BJ (cell line): ENCODE measurements around the gene MAPK7. TPM values are rescaled to one million over a fixed set of nuclear protein-coding genes. Genes with fewer than 3 reads are reported as not detected.

ENCODE experiments used
- CTCF ChIA-PET: fragments of 350-600 bp; formaldehyde crosslinking; extraction: SDS; loops from one replicate; lab custom pipeline; 2021; ENCODE audit warnings: antibody characterized with exemption, inconsistent platforms; lab: Yijun Ruan, JAX
- POLR2A ChIA-PET: fragments of 300-600 bp; sonication (Branson Sonifier 250); formaldehyde crosslinking; extraction: SDS; loops from one replicate; lab custom pipeline; 2021; ENCODE audit warnings: antibody characterized with exemption; lab: Charles Lee
- DNase-seq: peaks from one replicate; pipeline ENCODE4 v3.0.0-alpha.2; 2011; ENCODE audit warnings: low read depth
- H3K27me3 ChIP-seq: 2 replicates; pipeline ENCODE4 v1.6.0; 2011; ENCODE audit warnings: low read length; ENCODE audit not compliant: control insufficient read depth, insufficient read depth
- H3K36me3 ChIP-seq: 2 replicates; pipeline ENCODE4 v1.5.1; 2011; ENCODE audit warnings: low read length; ENCODE audit not compliant: control insufficient read depth, insufficient read depth
- H3K4me3 ChIP-seq: 2 replicates; pipeline ENCODE4 v1.5.1; 2011; ENCODE audit warnings: low read depth, mild to moderate bottlenecking, control low read depth, low read length
- polyA plus RNA-seq: library from polyadenylated mRNA; depleted of rRNA; stranded (reverse); fragments of >200 nt; gene quantifications from 2 replicates; pipeline ENCODE4 v1.2.3, GENCODE V29; 2011
- TF ChIP-seq, protein P1 (sequence below): IDR thresholded peaks from 2 replicates; pipeline ENCODE4 v1.5.1; 2011; ENCODE audit warnings: low read depth, mild to moderate bottlenecking, control low read depth, inconsistent platforms, low read length, moderate library complexity; ENCODE audit not compliant: insufficient read depth

Gene MAPK7
- polyA plus RNA-seq, 1 experiment, result 10.7 TPM

DNA sequence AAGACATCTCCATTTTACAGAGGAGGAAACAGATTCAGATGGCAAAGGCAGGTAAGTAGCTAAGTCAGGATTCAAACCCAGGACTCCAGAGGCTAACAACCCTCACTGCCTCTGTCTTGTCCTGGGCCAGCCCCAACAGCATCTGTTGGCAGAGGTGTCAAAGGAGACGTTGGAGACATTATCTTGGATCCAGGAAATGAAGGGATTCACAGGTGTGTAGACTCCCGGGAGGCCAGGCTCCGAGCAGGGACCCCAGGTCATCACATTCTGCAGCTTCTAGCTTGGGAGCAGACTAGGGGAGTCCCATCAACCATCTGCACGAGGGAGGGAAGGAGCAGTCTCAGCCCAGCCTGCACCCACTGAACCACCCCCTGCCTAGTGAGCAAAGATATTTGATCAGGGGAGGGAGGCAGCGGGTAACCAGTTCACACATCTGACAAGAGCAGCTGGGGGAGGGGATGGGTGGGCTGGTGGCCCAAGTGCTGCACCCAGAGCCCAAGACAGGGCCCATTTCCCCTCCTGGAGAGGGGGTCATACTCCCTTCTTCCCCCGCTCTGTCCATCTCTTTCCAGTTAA is 14.8 kb upstream of the MAPK7 start:
- H3K36me3 ChIP-seq, result peaks cover 1% of the 10 kb centered on the region; the same call in 1 of the 2 replicates
- no peaks in the 10 kb centered on the region for H3K27me3 ChIP-seq
- no peak for DNase-seq
- no peak overlapping the region for H3K4me3 ChIP-seq
- POLR2A ChIA-PET, result no interaction called here
- TF ChIP-seq, protein P1, sequence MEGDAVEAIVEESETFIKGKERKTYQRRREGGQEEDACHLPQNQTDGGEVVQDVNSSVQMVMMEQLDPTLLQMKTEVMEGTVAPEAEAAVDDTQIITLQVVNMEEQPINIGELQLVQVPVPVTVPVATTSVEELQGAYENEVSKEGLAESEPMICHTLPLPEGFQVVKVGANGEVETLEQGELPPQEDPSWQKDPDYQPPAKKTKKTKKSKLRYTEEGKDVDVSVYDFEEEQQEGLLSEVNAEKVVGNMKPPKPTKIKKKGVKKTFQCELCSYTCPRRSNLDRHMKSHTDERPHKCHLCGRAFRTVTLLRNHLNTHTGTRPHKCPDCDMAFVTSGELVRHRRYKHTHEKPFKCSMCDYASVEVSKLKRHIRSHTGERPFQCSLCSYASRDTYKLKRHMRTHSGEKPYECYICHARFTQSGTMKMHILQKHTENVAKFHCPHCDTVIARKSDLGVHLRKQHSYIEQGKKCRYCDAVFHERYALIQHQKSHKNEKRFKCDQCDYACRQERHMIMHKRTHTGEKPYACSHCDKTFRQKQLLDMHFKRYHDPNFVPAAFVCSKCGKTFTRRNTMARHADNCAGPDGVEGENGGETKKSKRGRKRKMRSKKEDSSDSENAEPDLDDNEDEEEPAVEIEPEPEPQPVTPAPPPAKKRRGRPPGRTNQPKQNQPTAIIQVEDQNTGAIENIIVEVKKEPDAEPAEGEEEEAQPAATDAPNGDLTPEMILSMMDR, result no peak
- CTCF ChIA-PET, result interaction anchor here (0.5 to 5.9 kb wide), 41 partner anchors 8 to 443 kb away, joined by 3 to 178 read pairs (median 6); partner anchors contain the start of gene MAPK7

DNA sequence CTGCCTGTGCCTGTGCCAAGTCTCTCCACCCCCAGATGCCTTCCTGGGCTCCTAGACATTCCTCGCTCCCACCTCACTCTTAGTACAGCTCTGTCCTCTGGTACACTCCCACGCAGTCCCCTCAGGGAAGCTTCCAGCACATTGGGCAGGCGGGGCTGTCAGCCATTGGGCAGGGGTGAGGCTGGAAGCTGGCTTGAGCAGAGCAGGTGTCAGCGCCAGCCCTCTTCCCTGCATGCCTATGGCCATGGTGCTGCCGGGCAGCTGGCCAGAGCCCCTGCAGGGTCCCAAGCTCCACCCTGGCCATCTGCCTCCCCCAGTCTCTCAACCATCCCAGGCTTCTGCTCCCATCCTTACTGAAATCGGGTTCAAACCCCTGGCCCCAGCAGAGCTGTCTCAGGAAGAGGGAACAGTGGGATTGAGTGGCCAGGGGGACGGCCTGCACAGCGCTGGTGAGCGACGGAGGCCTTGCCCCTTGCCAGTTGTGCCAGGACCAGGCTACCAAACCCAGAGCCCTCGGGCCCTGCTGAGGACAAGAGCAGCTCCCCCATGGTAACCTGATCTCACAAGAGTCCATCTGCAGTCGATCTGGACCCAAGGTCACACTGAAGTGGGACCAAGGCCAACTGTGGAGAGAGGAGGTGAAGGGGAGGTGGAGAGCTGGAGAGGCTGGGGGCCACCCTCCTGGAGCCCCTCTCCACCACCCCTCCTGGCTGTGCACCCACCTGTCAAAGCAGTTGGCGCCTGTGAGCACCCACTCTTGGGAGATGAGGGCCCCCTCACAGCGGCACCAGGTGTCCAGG is 13.4 kb upstream of the MAPK7 start:
- CTCF ChIA-PET, result interaction anchor here (0.7 to 5.9 kb wide), 12 partner anchors 9 to 402 kb away, joined by 3 to 178 read pairs (median 4); partner anchors contain the start of gene MAPK7
- TF ChIP-seq, protein P1, result no peak
- Histone ChIP-seq H3K4me3 (no peak overlapping the region), H3K36me3 (no peaks in the 10 kb centered on the region), H3K27me3 (no peaks in the 10 kb centered on the region)
- POLR2A ChIA-PET, result interaction anchor here (0.7 kb wide), 1 partner anchor 13 kb away, joined by 3 read pairs; the partner anchor contains the start of gene MAPK7
- DNase-seq, result no peak

- Histone ChIP-seq H3K36me3 (no peaks in the 10 kb centered on the region), H3K4me3 (no peak overlapping the region), H3K27me3 (no peaks in the 10 kb centered on the region)
- TF ChIP-seq, protein P1, result no peak
- CTCF ChIA-PET, result interaction anchor here (0.7 to 5.9 kb wide), 10 partner anchors 9 to 401 kb away, joined by 3 to 178 read pairs (median 4); partner anchors contain the start of gene MAPK7
- no peak for DNase-seq
- POLR2A ChIA-PET, result no interaction called here
These were observed 12.8 kb upstream of the MAPK7 start for GRCh38 chr17:19365499-19365817.

GRCh38 chr17:19365833-19366636 is 12.3 kb upstream of the MAPK7 start:
- TF ChIP-seq, protein P1, result no peak
- Histone ChIP-seq H3K4me3 (no peak overlapping the region), H3K36me3 (no peaks in the 10 kb centered on the region), H3K27me3 (no peaks in the 10 kb centered on the region)
- no peak for DNase-seq
- ChIA-PET POLR2A (no interaction called here), CTCF (interaction anchor here (0.7 to 5.9 kb wide), 10 partner anchors 8 to 401 kb away, joined by 3 to 178 read pairs (median 4); partner anchors contain the start of gene MAPK7)
